ENCODE measurements around the gene CXCL12.

CXCL12 gene

DNA sequence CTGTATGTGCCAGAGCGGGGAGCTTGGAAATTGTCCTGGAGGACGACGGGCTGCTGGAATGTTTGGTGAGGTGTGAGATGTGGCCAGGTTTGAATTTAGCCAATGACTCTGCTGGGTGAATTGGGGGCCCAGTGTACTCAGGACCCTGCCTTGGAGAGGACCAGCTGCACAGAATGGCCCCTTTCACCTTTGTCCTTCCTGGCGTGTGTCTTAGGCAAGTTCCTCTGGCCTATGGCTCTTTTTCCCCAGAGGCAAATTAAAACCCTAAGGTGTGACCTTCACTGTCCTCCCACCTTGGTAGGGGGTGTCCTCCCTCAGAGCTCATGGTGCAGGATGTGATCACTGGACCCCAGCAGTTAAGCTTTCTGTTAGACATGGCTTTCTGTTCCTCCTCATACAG is 47.8 kb downstream of the CXCL12 start:
- TF ChIP-seq ZBTB7A (IDR thresholded peaks at IDR 0.05; ENCODE audit: low read depth) (no peak), USF1 (IDR thresholded peaks at IDR 0.05) (no peak), CEBPB (IDR thresholded peaks at IDR 0.05) (no peak), YY1 (IDR thresholded peaks at IDR 0.05; ENCODE audit: low read depth) (no peak)

GRCh38 chr10:44335330-44336021 is 49.4 kb downstream of the CXCL12 start:
- TF ChIP-seq TEAD4 (IDR thresholded peaks at IDR 0.05) (no peak), TCF12 (IDR thresholded peaks at IDR 0.05; ENCODE audit: low read depth) (no peak), CREB1 (IDR thresholded peaks at IDR 0.05; ENCODE audit: low read depth) (no peak), EP300 (IDR thresholded peaks at IDR 0.05; ENCODE audit: borderline replicate concordance) (no peak), NFIC (IDR thresholded peaks at IDR 0.05) (no peak), MAX (IDR thresholded peaks at IDR 0.05) (no peak), YY1 (IDR thresholded peaks at IDR 0.05; ENCODE audit: low read depth) (no peak), TAF1 (IDR thresholded peaks at IDR 0.05; ENCODE audit: low read depth) (no peak), FOXM1 (IDR thresholded peaks at IDR 0.05; ENCODE audit: borderline replicate concordance, low read depth) (no peak), USF1 (IDR thresholded peaks at IDR 0.05) (no peak), ZBTB7A (IDR thresholded peaks at IDR 0.05; ENCODE audit: low read depth) (no peak), EGR1 (IDR thresholded peaks at IDR 0.05) (no peak), CEBPB (IDR thresholded peaks at IDR 0.05) (no peak), RAD21 (IDR thresholded peaks at IDR 0.05; ENCODE audit: low read depth) (no peak), REST (IDR thresholded peaks at IDR 0.05; ENCODE audit: low read depth) (no peak)

DNA sequence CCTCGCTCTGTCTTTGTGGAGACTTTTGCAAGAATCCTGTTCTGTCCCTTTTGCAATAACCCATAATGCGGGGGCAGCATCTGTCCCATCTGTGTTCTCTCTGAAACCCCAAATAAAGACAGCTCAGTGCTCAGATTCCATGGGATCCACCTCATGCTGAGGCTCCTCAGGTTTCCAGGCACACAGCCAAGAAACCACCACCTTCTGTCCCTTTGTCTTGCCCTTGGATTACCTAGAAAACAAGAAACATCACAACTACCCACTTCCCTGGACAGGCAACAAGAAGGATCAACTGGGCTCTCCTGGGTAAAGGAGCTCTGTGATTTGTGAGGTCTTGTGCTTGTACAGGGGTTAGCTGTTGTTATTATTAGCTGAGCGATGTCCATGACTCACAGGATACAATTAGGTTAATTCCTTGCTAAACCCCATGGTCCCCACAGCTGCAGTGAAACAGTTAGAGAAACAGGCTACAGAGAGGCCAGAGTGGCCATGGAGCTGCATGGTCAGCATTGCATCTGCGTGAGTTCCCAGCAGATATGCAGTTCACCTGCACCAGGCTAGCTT is 50.2 kb downstream of the CXCL12 start:
- TF ChIP-seq RAD21 (IDR thresholded peaks at IDR 0.05; ENCODE audit: low read depth) (no peak), EGR1 (IDR thresholded peaks at IDR 0.05) (no peak), NFIC (IDR thresholded peaks at IDR 0.05) (peak; percentile 64), CEBPB (IDR thresholded peaks at IDR 0.05) (no peak), REST (IDR thresholded peaks at IDR 0.05; ENCODE audit: low read depth) (no peak), TEAD4 (IDR thresholded peaks at IDR 0.05) (peak; percentile 9; the same call in 1 of the 2 replicates), MAX (IDR thresholded peaks at IDR 0.05) (no peak), FOXM1 (IDR thresholded peaks at IDR 0.05; ENCODE audit: borderline replicate concordance, low read depth) (no peak), EP300 (IDR thresholded peaks at IDR 0.05; ENCODE audit: borderline replicate concordance) (no peak), USF1 (IDR thresholded peaks at IDR 0.05) (no peak), YY1 (IDR thresholded peaks at IDR 0.05; ENCODE audit: low read depth) (no peak), CREB1 (IDR thresholded peaks at IDR 0.05; ENCODE audit: low read depth) (no peak), ZBTB7A (IDR thresholded peaks at IDR 0.05; ENCODE audit: low read depth) (no peak)

DNA sequence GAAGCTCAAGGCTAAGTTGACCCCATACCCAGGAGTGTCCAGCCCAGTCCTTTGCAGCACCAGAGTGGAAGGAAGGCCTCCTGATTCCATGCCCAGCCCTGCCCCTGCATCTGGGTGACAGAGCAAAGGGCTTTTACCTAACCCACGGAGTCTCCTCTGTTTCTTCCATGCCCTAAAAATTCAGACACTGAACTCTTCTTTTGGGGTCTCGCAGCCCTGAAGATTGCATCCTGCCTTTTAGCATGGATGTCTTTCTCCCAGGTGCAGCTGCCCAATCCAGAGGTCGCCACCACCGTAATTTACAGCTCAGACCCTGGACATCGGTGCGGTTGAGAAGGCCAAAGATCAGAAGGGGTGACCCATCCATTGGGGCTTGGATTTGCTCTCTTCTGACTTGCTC is 50.8 kb downstream of the CXCL12 start:
- TF ChIP-seq CEBPB (IDR thresholded peaks at IDR 0.05): no peak
- no peak for TF ChIP-seq USF1 (IDR thresholded peaks at IDR 0.05)
- TF ChIP-seq ZBTB7A (IDR thresholded peaks at IDR 0.05; ENCODE audit: low read depth): no peak
- no peak for TF ChIP-seq RAD21 (IDR thresholded peaks at IDR 0.05; ENCODE audit: low read depth)
- TF ChIP-seq FOXM1 (IDR thresholded peaks at IDR 0.05; ENCODE audit: borderline replicate concordance, low read depth): no peak
- TF ChIP-seq EGR1 (IDR thresholded peaks at IDR 0.05): no peak
- no peak for TF ChIP-seq TAF1 (IDR thresholded peaks at IDR 0.05; ENCODE audit: low read depth)
- TF ChIP-seq YY1 (IDR thresholded peaks at IDR 0.05; ENCODE audit: low read depth): no peak
- TF ChIP-seq TCF12 (IDR thresholded peaks at IDR 0.05; ENCODE audit: low read depth): no peak
- TF ChIP-seq CREB1 (IDR thresholded peaks at IDR 0.05; ENCODE audit: low read depth): no peak
- TF ChIP-seq TEAD4 (IDR thresholded peaks at IDR 0.05): no peak
- TF ChIP-seq EP300 (IDR thresholded peaks at IDR 0.05; ENCODE audit: borderline replicate concordance): no peak
- no peak for TF ChIP-seq NFIC (IDR thresholded peaks at IDR 0.05)
- TF ChIP-seq REST (IDR thresholded peaks at IDR 0.05; ENCODE audit: low read depth): no peak
- TF ChIP-seq MAX (IDR thresholded peaks at IDR 0.05): no peak
